CD4-positive, alpha-beta T cell (primary cell): Measurements from ENCODE around the gene CMIP. TPM values are rescaled to one million over a fixed set of nuclear protein-coding genes. Genes with fewer than 3 reads are reported as not detected.

Source experiments
- ATAC-seq: fragments of 200-7000 bp; cut with Tn5 transposase; one replicate; pipeline ENCODE4 v1.10.0; 2022; ENCODE audit warnings: mild to moderate bottlenecking; ENCODE audit not compliant: poor library complexity
- CTCF ChIA-PET: fragments of 350-600 bp; sonication (Branson Sonifier 250); formaldehyde crosslinking; loops from one replicate; lab custom pipeline; 2021; ENCODE audit warnings: antibody characterized with exemption, inconsistent platforms; lab: Charles Lee
- POLR2A ChIA-PET: fragments of 350-600 bp; sonication (Branson Sonifier 250); formaldehyde crosslinking; loops from one replicate; lab custom pipeline; 2021; ENCODE audit warnings: antibody characterized with exemption, inconsistent platforms; lab: Charles Lee
- DNase-seq, 14 experiments: peaks; one replicate each; pipeline ENCODE4 v3.0.0-alpha.2; 2013 to 2020; ENCODE audit warnings: mixed read lengths in 2 of 14
- H3K27ac ChIP-seq, 2 donors: one replicate each; pipeline versions ENCODE4 v1.5.1 to v1.7.0; 2013; ENCODE audit warnings: low read length in 2 of 2, low read depth in 1 of 2, mild to moderate bottlenecking in 1 of 2
- H3K27me3 ChIP-seq, 2 experiments: 1 replicate in 1 of 2; 2 replicates in 1 of 2; pipeline versions ENCODE4 v1.6.1 to v1.7.0; 2013; ENCODE audit warnings: low read length in 2 of 2, control low read depth in 1 of 2, mild to moderate bottlenecking in 1 of 2, moderate library complexity in 1 of 2; ENCODE audit not compliant: insufficient read depth in 2 of 2, control insufficient read depth in 1 of 2
- H3K36me3 ChIP-seq: one replicate; pipeline ENCODE4 v1.6.1; 2013; ENCODE audit warnings: low read length, control low read depth; ENCODE audit not compliant: insufficient read depth
- H3K4me1 ChIP-seq: one replicate; pipeline ENCODE4 v1.6.1; 2013; ENCODE audit warnings: low read length, control low read depth; ENCODE audit not compliant: insufficient read depth
- H3K4me3 ChIP-seq: one replicate; pipeline ENCODE4 v1.5.1; 2013; ENCODE audit warnings: mild to moderate bottlenecking, low read length, moderate library complexity
- H3K9me3 ChIP-seq, 2 experiments: 1 replicate in 1 of 2; 2 replicates in 1 of 2; pipeline versions ENCODE4 v1.6.1 to v1.7.0; 2013; ENCODE audit warnings: low read length in 2 of 2, mild to moderate bottlenecking in 2 of 2, control low read depth in 1 of 2, moderate library complexity in 1 of 2; ENCODE audit not compliant: control insufficient read depth in 1 of 2, insufficient read depth in 1 of 2
- H3K27ac Mint-ChIP-seq: one replicate; pipeline ENCODE4 v1.8.0; 2020; ENCODE audit warnings: mixed read lengths
- H3K27me3 Mint-ChIP-seq: one replicate; pipeline ENCODE4 v1.8.0; 2021; ENCODE audit warnings: mixed read lengths
- H3K36me3 Mint-ChIP-seq: one replicate; pipeline ENCODE4 v1.8.0; 2021; ENCODE audit warnings: low read depth, mixed read lengths
- H3K4me1 Mint-ChIP-seq: one replicate; pipeline ENCODE4 v1.8.0; 2021; ENCODE audit warnings: low read depth, mixed read lengths
- H3K4me3 Mint-ChIP-seq: one replicate; pipeline ENCODE4 v1.8.0; 2020; ENCODE audit warnings: mild to moderate bottlenecking, mixed read lengths
- H3K9me3 Mint-ChIP-seq: one replicate; pipeline ENCODE4 v1.8.0; 2020; ENCODE audit warnings: mixed read lengths
- CTCF ChIP-seq: fragments of 200-600 bp; IDR thresholded peaks from one replicate; pipeline ENCODE4 v1.8.0; 2022; ENCODE audit warnings: antibody characterized with exemption, mild to moderate bottlenecking
- intact Hi-C, 2 experiments: fragments of 100-400 bp; cut with DNase I in 1 of 2; cut with micrococcal nuclease in 1 of 2; formaldehyde crosslinking; loops; one replicate each; pipeline versions ENCODE4 v1.15.1 to v1.9.0; 2023 to 2025; cut with DNase I, micrococcal nuclease
- total RNA-seq, 174 experiments: library from RNA in 2 of 174; stranded (reverse) in 2 of 174; gene quantifications; one replicate each; pipeline ENCODE4 v1.2.3 and lab custom pipeline; 2021 to 2026

Gene CMIP
- total RNA-seq, 2 experiments from 2014 or later, result 33.5 to 35.3 TPM

- Mint-ChIP-seq H3K27me3 (no peaks in the 10 kb centered on the region), H3K4me3 (no peak overlapping the region), H3K36me3 (no peaks in the 10 kb centered on the region), H3K9me3 (no peaks in the 10 kb centered on the region), H3K27ac (no peak overlapping the region), H3K4me1 (peaks cover 19% of the 10 kb centered on the region)
- no peaks in the 10 kb centered on the region for H3K9me3 ChIP-seq
- no peak for DNase-seq
- ChIA-PET POLR2A (interaction anchor here (0.8 kb wide), 1 partner anchor 16 kb away, joined by 3 read pairs; no protein-coding TSS in a partner anchor), CTCF (interaction anchor here (1.1 kb wide), 1 partner anchor 111 kb away, joined by 3 read pairs; no protein-coding TSS in a partner anchor)
- no peak overlapping the region for H3K4me3 ChIP-seq
- H3K36me3 ChIP-seq, result no peaks in the 10 kb centered on the region
- no peak overlapping the region for H3K27ac ChIP-seq
- intact Hi-C loops, result loop anchor here (5.0 kb wide), 4 partner anchors 333 to 728 kb away; partner anchors contain the start of genes ATMIN (in 1 of the 2), CENPN (in 1 of the 2) and CMC2 (in 1 of the 2)
- no peak for ATAC-seq
- peaks cover 32% of the 10 kb centered on the region for H3K4me1 ChIP-seq
- H3K27me3 ChIP-seq, result no peaks in the 10 kb centered on the region
- no peak for TF ChIP-seq CTCF
These were observed 290.2 kb downstream of the CMIP start for GRCh38 chr16:81734632-81735434.

- Histone ChIP-seq H3K27me3 (no peaks in the 10 kb centered on the region), H3K4me3 (peak overlapping the region; percentile 29), H3K27ac (no peak overlapping the region), H3K36me3 (no peaks in the 10 kb centered on the region), H3K4me1 (peaks cover 24% of the 10 kb centered on the region), H3K9me3 (no peaks in the 10 kb centered on the region)
- Mint-ChIP-seq H3K4me3 (peak overlapping the region; percentile 72), H3K9me3 (no peaks in the 10 kb centered on the region), H3K4me1 (peaks cover 8% of the 10 kb centered on the region), H3K27me3 (no peaks in the 10 kb centered on the region), H3K36me3 (no peaks in the 10 kb centered on the region), H3K27ac (peak overlapping the region; percentile 47)
- intact Hi-C loops, result loop anchor here (1.0 to 5.0 kb wide), 6 partner anchors 336 to 731 kb away; partner anchors contain the start of genes ATMIN (in 1 of the 2), CENPN (in 1 of the 2) and CMC2 (in 1 of the 2)
- TF ChIP-seq CTCF, result peak; percentile 91
- CTCF ChIA-PET, result interaction anchor here (0.7 to 1.6 kb wide), 4 partner anchors 14 to 533 kb away, joined by 3 to 5 read pairs (median 4); no protein-coding TSS in a partner anchor
- POLR2A ChIA-PET, result interaction anchor here (0.9 to 1.5 kb wide), 3 partner anchors 285 to 702 kb away, joined by 3 to 4 read pairs (median 3); partner anchors contain the start of gene ATMIN
- peak; percentile 98 for ATAC-seq
- DNase-seq, result peak; percentile 78 to 93 (median 85)
These were observed 293.4 kb downstream of the CMIP start for GRCh38 chr16:81737885-81738536.

- Mint-ChIP-seq H3K27me3 (no peaks in the 10 kb centered on the region), H3K9me3 (no peaks in the 10 kb centered on the region), H3K27ac (no peak overlapping the region), H3K4me1 (peaks cover 8% of the 10 kb centered on the region), H3K36me3 (no peaks in the 10 kb centered on the region), H3K4me3 (no peak overlapping the region)
- H3K36me3 ChIP-seq, result no peaks in the 10 kb centered on the region
- H3K4me3 ChIP-seq, result no peak overlapping the region
- H3K27me3 ChIP-seq, result no peaks in the 10 kb centered on the region
- ChIA-PET POLR2A (no interaction called here), CTCF (interaction anchor here (1.6 kb wide), 1 partner anchor 534 kb away, joined by 5 read pairs; no protein-coding TSS in a partner anchor)
- H3K27ac ChIP-seq, result no peak overlapping the region
- intact Hi-C loops, result loop anchor here (1.0 to 5.0 kb wide), 6 partner anchors 337 to 732 kb away; partner anchors contain the start of genes ATMIN (in 1 of the 2), CENPN (in 1 of the 2) and CMC2 (in 1 of the 2)
- no peak for TF ChIP-seq CTCF
- ATAC-seq, result no peak
- peak in 3 of 14 experiments; percentile 34 to 60 (median 48) for DNase-seq
- peaks cover 24% of the 10 kb centered on the region for H3K4me1 ChIP-seq
- no peaks in the 10 kb centered on the region for H3K9me3 ChIP-seq
These were observed 294.3 kb downstream of the CMIP start for GRCh38 chr16:81738783-81739496.
